ENCODE results near the gene GSE1.

GSE1 gene

DNA sequence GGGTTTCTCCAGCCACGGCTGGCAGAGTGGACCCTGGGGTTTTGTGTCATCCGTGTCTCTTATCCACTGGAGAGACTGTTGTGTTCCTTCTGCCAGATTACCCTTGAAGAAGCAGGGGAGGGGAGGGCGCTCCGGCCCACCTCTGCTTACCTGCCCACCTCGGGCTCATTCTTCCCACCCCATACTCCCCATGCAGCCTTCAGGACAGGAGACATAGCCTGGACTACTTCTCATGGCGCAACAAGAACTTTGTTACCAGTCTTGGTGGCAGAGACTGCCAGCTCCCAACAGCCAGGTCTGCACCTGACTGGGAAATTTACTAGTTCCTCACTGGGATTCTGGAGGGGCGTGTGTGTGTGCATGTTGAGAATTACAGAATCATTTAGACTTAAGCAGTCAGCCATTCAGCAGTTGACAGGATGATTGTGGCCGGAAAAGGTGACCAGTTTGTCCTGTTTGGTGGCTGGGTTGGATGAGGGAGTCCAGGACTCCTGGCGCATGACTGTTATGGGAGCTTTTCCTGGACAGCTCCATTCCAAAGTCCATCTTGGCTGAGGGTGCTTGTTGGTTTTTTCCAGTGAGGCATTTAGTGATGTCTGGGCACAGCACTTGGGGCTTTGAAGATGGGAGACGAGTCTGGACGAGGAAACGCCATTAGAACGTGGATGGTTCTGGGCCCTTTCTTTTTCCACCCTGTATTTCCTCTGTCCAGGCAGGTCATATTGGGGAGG is 8.7 kb downstream of the GSE1 start:
- no peak for DNase-seq

GRCh38 chr16:85622683-85623082 is 9.6 kb downstream of the GSE1 start:
- DNase-seq, result no peak

GRCh38 chr16:85623250-85623649 is 10.1 kb downstream of the GSE1 start:
- no peak for DNase-seq

- no peak for DNase-seq
Measured at GRCh38 chr16:85623997-85624601, 11.0 kb downstream of the GSE1 start.

- no peak for DNase-seq
Measured at GRCh38 chr16:85624646-85625045, 11.5 kb downstream of the GSE1 start.

DNA sequence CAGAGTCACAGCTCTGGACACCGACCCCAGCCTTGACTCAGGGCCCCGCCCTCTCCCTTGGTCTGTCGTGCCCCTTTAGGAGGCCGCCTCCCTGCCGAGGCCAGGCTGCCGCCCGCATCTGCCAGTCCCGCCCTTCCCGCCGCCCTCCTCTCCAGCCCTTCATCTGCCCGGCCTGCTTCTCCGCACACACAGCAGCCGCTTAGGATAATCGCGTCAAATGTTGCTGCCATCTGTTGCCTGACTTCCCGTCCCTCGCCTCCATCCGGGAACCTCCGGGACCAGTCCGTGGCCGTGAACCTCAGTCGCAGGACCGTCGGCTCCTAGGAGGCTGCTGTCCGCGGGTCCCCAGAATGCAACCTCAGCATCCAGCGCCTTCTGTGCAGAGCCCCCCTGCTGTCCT is 11.9 kb downstream of the GSE1 start:
- DNase-seq, result peak; percentile 75

GRCh38 chr16:85625485-85626117 is 12.5 kb downstream of the GSE1 start:
- DNase-seq, result no peak

- DNase-seq, result peak; percentile 41
Measured at GRCh38 chr16:85626191-85626981, 13.3 kb downstream of the GSE1 start.

DNA sequence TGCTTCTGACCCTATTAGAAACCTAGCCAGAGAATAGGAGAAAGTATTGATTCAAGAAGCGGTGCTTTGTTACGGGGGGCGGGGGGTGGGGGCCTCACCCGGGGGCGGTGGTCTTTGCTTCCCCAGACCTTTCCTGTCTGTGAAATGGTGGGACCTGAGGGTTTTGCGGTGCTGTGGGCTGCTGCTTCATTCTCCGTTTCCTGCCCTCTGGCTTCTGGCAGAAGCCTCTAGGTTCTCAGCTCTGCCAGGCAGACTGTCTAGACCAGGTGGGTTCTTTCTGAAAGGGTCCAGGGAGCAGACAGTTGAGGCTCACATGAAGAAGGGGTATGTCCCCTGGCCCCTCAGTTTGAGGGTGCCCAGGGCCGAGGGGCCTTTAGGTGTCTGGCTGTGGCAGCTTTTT is 14.0 kb downstream of the GSE1 start:
- DNase-seq, result no peak

GRCh38 chr16:85627526-85628264 is 14.6 kb downstream of the GSE1 start:
- DNase-seq, result no peak

DNA sequence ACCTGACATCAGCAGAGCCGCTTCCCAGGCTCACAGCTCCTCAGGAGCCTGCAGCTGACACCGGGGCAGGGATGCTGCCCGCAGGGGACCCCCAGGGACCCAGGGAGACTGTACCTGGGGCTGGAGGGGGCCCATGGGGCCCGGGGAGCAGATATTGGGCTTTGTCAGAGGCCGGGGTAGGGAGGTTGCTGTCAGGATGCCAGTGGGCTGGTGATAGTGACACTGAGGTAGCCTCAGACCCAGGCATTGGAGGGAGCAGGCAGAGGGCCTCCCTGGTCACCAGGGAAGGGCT is 15.1 kb downstream of the GSE1 start:
- DNase-seq, result no peak

DNA sequence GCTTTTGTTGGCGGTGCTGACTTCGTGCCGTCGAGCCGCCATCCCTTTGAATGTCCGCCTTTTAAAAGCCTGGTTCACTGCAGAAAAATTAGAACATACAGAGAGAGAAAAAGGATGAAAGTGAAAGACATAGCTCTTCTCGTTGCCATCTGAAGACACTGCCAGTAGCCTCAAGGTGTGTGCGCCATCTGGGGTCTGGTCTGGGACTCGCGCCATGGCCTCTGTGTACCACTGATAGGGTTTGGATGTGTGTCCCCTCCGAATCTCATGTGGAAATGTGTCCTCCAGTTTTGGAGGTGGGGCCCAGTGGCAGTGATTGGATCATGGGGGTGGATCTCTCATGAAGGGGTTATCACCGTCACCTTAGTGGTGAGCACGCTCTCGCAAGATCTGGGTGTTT is 15.5 kb downstream of the GSE1 start:
- DNase-seq, result no peak

GRCh38 chr16:85629326-85629725 is 16.2 kb downstream of the GSE1 start:
- DNase-seq, result no peak

GRCh38 chr16:85629853-85630252 is 16.7 kb downstream of the GSE1 start:
- DNase-seq, result no peak

- no peak for DNase-seq
Measured at GRCh38 chr16:85631230-85631629, 18.1 kb downstream of the GSE1 start.

DNA sequence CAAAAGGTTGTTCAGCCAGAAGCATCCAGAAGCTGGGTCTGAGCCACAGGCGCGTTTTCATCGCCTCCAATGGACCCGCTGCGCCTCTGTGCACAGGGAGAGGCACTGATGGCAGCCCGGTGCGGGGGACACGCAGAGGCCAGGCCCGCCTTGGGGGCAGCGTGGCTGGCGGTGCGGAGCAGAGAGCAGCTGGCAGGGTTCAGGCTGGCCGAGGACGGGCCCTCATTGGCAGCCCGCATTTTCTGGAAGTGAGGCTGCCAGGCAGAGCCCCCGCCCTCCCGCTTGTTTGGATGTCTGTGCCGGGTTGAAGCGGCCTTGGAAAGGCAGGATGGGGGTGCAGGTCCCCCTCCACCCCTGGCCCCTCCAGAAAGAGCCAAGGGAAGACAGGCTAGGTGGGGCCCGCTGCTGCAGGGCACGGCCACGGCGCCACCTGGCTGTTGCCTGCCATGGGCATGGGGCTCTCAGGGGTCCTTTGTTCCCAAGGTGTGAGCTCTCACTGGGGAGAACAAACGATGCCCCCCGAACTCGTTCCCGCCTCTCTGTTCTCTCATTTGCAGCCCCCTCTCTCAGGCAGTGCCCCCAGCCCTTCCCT is 18.8 kb downstream of the GSE1 start:
- no peak for DNase-seq

GRCh38 chr16:85632709-85633437 is 19.8 kb downstream of the GSE1 start:
- no peak for DNase-seq

DNA sequence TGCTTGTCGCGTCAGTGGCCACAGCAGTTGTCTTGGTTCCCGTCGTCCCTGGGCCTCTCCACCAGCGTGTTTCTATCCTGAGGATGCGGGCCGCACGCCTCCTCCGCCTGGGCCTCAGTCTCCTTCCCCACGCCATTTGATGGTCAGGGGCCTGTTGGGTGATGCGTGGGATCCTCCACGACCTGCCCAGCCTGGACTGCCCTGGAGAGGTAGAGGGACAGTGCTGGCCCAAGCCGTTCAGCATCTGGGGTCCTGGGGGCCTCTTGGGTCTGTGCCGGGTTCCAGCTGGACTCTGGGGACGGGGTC is 20.3 kb downstream of the GSE1 start:
- no peak for DNase-seq

DNA sequence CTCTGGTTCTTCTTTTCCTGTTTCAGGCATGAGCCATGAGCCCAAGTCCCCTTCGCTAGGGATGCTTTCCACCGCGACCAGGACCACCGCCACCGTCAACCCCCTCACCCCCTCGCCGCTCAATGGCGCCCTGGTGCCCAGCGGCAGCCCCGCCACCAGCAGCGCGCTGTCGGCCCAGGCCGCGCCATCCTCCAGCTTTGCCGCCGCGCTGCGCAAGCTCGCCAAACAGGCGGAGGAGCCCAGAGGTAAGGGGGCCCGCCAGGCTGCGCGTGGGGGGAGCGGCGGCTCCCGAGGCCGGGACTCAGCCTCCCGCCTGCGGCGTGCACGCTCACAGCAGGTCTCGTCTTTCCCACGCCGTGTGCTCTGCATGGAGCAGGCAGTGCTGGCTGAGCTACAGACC is 20.8 kb downstream of the GSE1 start:
- DNase-seq, result no peak

DNA sequence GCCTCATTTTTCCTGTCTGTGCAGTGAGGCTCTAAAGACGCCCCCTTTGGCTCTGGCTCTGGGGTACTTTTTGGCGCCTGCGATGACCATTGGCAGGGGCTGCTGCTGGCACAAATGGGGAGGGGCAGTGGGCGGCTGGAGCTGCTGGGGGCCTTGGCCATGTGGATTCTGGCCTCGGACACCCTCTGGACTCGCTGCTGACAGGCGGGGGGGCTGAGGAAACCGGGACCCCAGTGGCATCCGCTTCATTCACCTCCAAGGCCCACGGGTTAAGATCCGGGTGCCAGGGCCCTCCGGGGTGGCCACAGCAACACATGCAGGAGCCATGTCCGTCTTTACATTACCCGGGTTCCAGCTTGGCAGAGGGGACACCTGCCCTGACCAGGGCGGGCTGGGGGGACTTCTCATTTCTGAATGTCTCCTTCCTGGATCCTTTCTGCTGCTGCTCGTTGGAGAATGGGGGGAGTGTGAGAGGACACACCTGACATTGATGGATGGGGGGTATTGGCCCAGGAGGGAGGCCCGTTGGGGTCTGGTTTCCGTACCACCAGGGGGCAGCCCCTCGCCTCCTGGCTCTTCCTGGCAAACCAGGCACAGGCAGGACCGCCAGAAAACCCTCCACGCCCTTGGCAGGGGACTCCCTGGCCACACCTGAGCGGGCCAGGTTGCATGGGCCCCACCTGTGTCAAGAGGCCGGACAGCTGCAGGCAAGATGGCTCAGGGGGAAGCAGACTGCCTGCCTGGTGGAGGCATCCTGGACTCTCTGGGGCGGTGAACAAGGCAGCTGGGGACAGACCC is 21.8 kb downstream of the GSE1 start:
- DNase-seq, result no peak

DNA sequence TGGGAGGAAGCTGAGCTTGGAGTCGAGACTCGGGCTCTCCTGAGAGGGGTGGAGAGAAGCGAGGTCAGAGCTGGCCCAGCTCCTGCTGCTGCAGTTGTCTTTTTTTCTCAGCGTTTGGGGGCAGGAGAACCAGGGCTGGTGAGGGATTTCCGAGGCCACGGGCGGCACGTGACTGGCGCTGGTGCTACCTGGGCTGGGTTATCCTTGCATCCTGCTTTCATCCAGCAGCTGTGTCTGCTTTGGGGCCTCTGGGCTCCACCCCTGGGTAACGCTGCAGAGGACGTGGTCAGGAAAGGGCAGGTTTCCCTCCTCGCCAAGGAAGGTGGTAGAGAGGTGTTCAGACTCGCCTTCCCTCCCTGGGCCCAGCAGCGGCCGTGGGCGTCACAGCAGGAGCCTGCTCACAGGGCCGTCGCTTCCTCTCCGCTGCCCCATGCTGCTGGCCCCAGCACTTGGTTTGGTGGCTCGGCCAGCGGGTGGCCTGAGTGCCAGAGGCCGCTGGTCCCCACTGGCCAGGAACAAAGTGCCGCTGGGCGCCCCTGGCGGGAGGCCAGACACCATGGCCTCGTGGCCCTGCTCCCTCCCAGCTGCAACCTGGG is 22.5 kb downstream of the GSE1 start:
- no peak for DNase-seq

All from NCI-H2171 (cell line).